Activated naive CD8-positive, alpha-beta T cell (primary cell): ENCODE data around the gene CFAP45.

Experiments
- H3K27ac Mint-ChIP-seq: one replicate; pipeline ENCODE4 v1.8.0; 2021; ENCODE audit warnings: mixed read lengths
- H3K27me3 Mint-ChIP-seq: one replicate; pipeline ENCODE4 v1.8.0; 2021; ENCODE audit warnings: mixed read lengths
- H3K36me3 Mint-ChIP-seq: one replicate; pipeline ENCODE4 v1.8.0; 2021; ENCODE audit warnings: mixed read lengths
- H3K4me1 Mint-ChIP-seq: one replicate; pipeline ENCODE4 v1.8.0; 2021; ENCODE audit warnings: low read depth, mixed read lengths
- H3K4me3 Mint-ChIP-seq: one replicate; pipeline ENCODE4 v1.8.0; 2021; ENCODE audit warnings: mild to moderate bottlenecking, mixed read lengths
- H3K9me3 Mint-ChIP-seq: one replicate; pipeline ENCODE4 v1.8.0; 2021; ENCODE audit warnings: low read depth, mixed read lengths

Gene CFAP45

DNA sequence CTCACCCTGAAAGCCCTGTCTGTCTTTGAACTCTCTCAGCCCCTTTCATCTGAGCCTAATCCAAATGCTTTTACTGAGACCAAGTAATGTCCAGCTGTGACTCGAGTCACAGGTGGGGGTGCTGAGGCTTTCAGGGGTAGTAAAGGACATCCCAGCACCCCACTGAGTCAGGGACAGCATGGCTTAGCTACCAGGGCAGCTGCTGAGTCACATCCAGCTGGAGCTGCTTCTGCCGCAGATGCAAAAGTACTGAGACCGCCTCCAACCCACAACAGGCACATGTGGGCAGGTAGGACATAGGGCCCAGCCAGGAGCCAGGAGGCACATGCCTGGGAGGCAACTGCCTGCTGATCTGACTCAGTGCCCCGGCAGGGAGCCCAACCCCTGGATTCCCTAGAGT is 30.8 kb downstream of the CFAP45 start:
- peaks cover 20% of the 10 kb centered on the region for H3K4me1 Mint-ChIP-seq
- H3K36me3 Mint-ChIP-seq: no peaks in the 10 kb centered on the region
- H3K27ac Mint-ChIP-seq: no peak overlapping the region
- H3K27me3 Mint-ChIP-seq: peaks cover 1% of the 10 kb centered on the region
- no peak overlapping the region for H3K4me3 Mint-ChIP-seq
- no peaks in the 10 kb centered on the region for H3K9me3 Mint-ChIP-seq

DNA sequence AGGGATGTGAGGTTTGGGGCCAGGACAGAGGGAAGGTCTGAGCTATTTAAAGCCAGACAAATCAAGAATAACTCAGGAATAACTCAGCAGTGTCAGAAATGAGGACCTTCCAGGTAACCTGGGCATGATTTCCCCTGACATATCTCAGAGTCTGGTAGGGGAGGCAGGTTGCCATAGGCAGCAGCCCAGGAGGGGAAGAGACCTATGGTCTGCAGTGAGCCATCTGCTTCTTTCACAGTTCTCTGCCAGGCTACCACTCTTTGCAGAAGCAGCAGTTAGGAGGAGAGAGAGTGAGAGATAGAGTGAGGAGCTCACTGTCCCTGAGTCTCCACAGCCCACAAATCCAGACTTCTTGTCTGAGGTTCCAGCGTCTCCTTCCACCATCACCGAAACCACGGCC is 31.2 kb downstream of the CFAP45 start:
- H3K27ac Mint-ChIP-seq: no peak overlapping the region
- peaks cover 20% of the 10 kb centered on the region for H3K4me1 Mint-ChIP-seq
- no peaks in the 10 kb centered on the region for H3K27me3 Mint-ChIP-seq
- no peak overlapping the region for H3K4me3 Mint-ChIP-seq
- H3K36me3 Mint-ChIP-seq: no peaks in the 10 kb centered on the region
- no peaks in the 10 kb centered on the region for H3K9me3 Mint-ChIP-seq

DNA sequence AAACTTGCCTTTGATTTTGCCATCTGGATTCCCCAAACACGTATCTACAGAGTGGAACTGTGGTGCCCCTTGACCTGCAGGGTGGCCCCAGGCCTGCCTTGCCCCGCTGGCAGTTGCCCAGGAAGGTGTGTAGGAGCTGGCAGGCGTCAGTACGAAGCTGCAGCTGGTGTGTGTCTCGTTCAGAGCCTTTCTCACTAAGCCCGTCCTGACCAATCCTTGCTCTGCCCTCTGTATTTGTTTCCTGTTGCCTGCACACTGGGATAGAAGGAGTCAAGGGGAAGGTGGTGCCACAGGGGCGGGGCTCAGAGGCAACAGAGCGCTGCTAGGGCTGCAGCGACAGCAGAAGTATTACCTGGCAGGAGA is 32.3 kb downstream of the CFAP45 start:
- no peak overlapping the region for H3K27ac Mint-ChIP-seq
- H3K4me3 Mint-ChIP-seq: no peak overlapping the region
- H3K9me3 Mint-ChIP-seq: no peaks in the 10 kb centered on the region
- no peaks in the 10 kb centered on the region for H3K27me3 Mint-ChIP-seq
- peaks cover 20% of the 10 kb centered on the region for H3K4me1 Mint-ChIP-seq
- H3K36me3 Mint-ChIP-seq: no peaks in the 10 kb centered on the region

DNA sequence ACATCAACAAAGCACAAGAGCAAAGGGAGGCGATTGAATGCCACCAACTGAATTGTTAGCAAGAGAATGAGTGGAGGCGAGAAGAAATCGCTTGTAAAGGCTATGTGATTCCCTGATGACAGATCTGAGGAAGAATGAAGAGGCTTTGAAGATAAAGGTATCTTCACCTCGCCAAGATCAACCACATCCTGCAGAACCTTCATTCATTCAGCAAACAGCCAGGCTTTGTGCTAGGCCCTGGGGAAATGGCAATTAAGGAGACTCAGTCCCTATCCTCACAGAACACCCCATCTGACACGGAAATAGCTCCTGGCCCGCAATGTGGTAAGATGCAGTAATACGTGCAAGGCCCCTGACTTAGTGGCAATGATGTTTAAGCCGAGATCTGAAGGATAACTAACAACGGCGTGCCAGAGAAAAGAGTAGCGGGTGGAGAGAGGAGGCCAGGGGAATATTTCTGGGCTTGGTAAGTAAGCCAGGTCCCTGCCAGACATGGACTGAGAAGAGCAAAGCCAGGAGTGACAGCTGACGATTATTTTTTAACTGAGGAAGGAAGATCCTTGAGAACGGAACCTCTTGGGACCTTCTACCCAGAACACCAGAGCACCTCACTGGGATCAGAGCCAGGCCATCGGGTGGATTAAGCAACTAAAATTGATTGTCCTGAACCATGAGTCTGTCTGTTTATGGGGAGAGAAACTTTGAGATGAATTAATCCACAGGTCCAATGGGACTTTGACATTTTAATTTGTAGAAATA is 32.9 kb downstream of the CFAP45 start:
- no peaks in the 10 kb centered on the region for H3K36me3 Mint-ChIP-seq
- H3K4me3 Mint-ChIP-seq: no peak overlapping the region
- peaks cover 20% of the 10 kb centered on the region for H3K4me1 Mint-ChIP-seq
- H3K27ac Mint-ChIP-seq: no peak overlapping the region
- H3K9me3 Mint-ChIP-seq: no peaks in the 10 kb centered on the region
- H3K27me3 Mint-ChIP-seq: no peaks in the 10 kb centered on the region

DNA sequence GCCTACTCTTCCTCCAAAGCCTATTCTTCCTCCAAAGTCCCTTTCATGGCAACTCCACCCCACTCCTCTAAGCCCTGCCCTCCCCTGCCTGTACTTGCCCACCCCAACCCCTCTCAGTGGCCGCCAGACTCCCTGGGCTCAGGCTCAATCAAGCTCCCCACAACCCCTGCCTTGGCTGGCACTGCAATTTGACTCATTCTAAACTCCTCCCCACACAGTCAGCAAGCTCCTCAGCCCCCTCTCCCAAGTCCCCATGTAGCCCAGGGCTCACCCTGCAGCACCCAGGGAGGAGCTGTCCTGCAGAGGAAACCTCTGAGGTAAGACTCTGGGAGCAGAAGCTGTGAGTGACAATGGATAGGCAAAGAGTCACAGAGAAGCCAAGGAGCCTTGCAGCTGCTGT is 33.9 kb downstream of the CFAP45 start:
- Mint-ChIP-seq H3K4me3 (no peak overlapping the region), H3K36me3 (no peaks in the 10 kb centered on the region), H3K27ac (no peak overlapping the region)

DNA sequence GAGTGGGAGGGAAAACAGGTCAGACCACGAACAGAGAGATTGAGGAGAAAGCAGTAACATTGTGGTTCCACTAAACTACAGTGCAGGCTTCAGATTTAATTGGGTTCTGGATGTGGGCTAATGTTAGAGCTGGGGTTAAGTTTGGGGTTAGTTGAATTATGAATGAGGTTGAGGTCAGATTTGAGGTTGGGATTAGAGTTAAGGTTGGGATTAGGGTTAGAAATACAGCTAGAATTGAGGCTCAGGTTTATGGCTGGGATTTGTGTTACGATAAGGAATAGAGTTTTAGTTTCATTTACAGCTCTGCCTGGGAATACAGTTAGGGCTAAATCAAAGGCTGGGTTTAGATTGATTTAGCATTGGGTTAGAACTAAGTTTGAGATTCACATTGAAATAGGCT is 35.7 kb downstream of the CFAP45 start:
- Mint-ChIP-seq H3K27ac (no peak overlapping the region), H3K4me3 (no peak overlapping the region), H3K9me3 (no peaks in the 10 kb centered on the region), H3K27me3 (no peaks in the 10 kb centered on the region), H3K4me1 (peaks cover 16% of the 10 kb centered on the region), H3K36me3 (no peaks in the 10 kb centered on the region)

More for the DNA sequence above, 33.9 kb downstream of the CFAP45 start:
- H3K27me3 Mint-ChIP-seq: no peaks in the 10 kb centered on the region
- H3K4me1 Mint-ChIP-seq: peaks cover 20% of the 10 kb centered on the region
- no peaks in the 10 kb centered on the region for H3K9me3 Mint-ChIP-seq

DNA sequence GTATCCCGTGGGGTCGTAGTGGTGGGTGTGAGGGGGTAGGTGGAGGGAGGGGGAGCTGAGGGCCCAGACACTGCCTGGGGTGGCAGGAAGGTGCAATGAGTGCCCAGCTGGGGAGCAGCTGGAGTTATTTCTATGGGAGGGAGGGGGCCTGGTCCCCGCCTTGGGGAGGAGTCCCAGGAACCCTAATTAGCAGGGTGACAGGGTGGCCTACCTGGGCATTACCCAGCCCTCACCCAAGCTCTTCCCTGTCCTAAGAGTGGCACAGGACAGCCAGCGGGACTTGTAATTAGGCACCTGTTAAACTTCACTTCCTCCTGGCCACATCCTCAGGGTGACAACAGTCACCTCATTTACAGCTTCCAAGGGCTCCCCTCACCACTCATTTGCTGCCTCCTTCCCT is 37.4 kb downstream of the CFAP45 start, which contains the start of gene VSIG8:
TSS of gene VSIG8 (minus strand) at position 101 of the 400 bp plus-strand sequence. CDS start 136 bp downstream, outside the sequence.
- peaks cover 12% of the 10 kb centered on the region for H3K4me1 Mint-ChIP-seq
- H3K27me3 Mint-ChIP-seq: no peaks in the 10 kb centered on the region
- no peak within 1 kb of the TSS for H3K27ac Mint-ChIP-seq
- no peaks in the 10 kb centered on the region for H3K9me3 Mint-ChIP-seq
- H3K36me3 Mint-ChIP-seq: no peaks in the 10 kb centered on the region
- no peak within 1 kb of the TSS for H3K4me3 Mint-ChIP-seq

DNA sequence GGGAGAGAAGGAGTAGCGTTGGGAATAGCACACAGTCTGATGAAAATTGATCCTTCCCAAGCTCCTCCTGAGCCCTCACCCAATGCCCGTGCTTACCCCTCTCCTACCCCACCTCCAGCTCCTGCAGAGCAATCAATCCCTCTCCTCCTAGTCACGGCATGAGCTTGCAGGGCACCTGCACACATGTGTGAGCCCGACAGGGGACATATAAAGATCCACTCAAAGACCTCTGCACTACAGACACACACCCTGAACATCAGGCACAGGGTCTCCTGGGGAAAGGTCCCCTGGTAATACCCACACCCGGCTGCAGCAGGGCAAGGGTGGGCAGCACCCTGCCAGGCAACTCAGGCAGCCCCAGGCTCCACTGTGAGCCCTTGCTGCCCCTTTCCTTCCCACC is 37.9 kb downstream of the CFAP45 start:
- H3K27me3 Mint-ChIP-seq: no peaks in the 10 kb centered on the region
- no peak overlapping the region for H3K27ac Mint-ChIP-seq
- no peak overlapping the region for H3K4me3 Mint-ChIP-seq
- H3K4me1 Mint-ChIP-seq: peaks cover 9% of the 10 kb centered on the region
- no peaks in the 10 kb centered on the region for H3K9me3 Mint-ChIP-seq
- H3K36me3 Mint-ChIP-seq: no peaks in the 10 kb centered on the region

DNA sequence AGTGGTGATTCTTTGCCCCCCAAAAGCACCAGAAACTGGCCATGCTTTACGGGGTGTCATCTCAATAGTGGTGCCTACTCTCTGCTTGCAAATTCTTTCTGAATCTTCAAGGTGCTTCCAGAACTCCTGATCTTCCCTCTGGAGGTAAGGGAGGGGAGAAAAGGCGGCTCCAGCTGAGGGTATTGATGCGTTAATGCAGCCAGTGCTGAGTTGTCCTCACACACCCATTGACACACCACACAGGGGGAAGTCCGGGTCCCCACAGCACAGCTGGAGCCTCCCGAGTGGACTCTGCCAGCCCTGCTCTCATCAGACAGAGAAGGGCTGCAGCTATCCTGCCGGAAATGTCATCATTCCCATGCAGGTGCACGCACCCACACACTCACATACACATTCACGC is 38.7 kb downstream of the CFAP45 start:
- Mint-ChIP-seq H3K9me3 (no peaks in the 10 kb centered on the region), H3K27me3 (no peaks in the 10 kb centered on the region), H3K27ac (no peak overlapping the region), H3K4me3 (no peak overlapping the region), H3K36me3 (no peaks in the 10 kb centered on the region), H3K4me1 (peaks cover 5% of the 10 kb centered on the region)

DNA sequence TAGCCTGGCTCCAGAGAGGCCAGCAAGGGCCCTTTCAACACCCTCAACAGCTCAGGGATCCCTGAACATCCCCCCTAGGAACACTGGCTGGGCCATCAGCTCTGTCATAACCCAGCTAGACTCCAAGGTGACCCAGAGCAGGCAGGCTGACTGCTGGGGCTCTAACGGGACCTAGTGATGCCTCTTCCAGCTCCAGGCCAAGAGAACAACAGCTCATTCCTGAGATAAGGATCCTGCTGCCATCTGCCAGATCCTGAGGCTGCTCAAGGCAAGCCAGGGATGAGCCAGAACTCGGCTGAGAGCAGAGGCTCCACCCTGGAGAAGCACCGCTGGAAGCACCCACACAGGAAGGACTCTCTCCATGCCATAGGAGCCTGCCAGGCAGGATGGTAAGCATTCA is 39.5 kb downstream of the CFAP45 start:
- no peaks in the 10 kb centered on the region for H3K9me3 Mint-ChIP-seq
- H3K4me1 Mint-ChIP-seq: peaks cover 5% of the 10 kb centered on the region
- H3K27ac Mint-ChIP-seq: no peak overlapping the region
- H3K4me3 Mint-ChIP-seq: no peak overlapping the region
- no peaks in the 10 kb centered on the region for H3K36me3 Mint-ChIP-seq
- H3K27me3 Mint-ChIP-seq: no peaks in the 10 kb centered on the region

DNA sequence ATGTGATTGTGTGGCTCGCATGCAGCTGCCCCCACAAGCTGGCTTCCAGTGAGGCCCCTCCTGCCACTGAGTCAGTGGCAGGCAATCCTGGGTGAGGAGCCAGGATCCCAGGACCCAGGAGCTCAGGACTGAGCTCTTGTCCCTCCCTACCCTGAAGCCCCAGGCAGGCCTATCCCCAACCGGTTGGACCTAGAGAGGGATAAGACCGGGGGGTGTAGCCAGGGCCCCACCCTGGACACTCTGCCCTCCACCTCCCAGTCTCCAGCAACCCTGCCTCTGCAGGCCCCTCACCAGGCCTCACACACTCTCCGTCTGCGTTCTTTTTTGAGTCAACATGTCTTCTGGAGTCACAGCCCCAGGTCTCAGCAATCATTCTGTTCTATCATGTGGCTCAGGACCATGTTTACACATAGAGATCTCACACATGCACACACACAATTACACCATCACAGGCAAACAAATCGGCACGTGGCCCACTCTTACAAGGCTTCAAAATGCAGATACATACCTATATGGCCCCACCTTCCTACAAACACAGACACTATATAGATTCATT is 40.1 kb downstream of the CFAP45 start:
- Mint-ChIP-seq H3K4me1 (peaks cover 10% of the 10 kb centered on the region), H3K27me3 (no peaks in the 10 kb centered on the region), H3K36me3 (no peaks in the 10 kb centered on the region), H3K4me3 (no peak overlapping the region), H3K9me3 (no peaks in the 10 kb centered on the region), H3K27ac (no peak overlapping the region)

DNA sequence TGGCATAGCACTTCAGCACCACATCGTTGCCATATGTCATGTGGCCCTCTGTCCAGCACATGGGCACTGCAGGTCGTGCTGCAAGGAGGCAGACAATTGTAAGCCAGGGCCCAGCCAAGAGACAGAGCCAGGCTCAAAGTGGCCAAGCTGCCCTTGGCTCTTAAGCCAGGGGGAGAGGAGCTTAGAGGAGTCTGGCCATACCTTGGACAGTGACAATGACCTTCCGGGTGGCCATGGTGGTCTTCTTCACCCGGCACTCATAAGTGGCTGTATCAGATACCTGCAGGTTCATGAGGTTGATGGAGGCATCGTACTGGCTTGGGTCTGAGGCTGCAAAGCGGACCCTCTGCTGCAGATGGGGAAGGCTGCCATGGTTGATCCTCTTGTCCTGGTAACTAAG is 42.1 kb downstream of the CFAP45 start:
- Mint-ChIP-seq H3K27ac (no peak overlapping the region), H3K4me3 (no peak overlapping the region)

DNA sequence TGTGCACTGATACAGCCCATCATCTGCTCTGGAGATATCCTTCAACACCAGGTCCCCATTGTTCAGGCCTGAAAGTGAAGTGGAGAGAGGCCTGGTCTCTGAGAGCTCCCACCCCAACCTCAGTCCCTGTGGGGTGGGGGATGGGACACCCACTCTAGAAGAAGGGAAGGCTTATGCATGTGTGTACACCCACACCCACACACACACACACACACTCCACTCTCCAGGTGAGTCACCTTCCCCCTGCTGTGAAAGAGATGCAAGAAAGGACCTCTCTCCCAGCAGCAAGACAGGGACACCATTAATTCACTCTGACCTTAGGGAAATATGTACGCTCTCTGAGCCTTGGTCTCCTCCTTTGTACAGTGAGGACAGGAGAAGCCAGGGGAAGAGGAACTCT is 43.4 kb downstream of the CFAP45 start:
- no peaks in the 10 kb centered on the region for H3K9me3 Mint-ChIP-seq
- H3K27me3 Mint-ChIP-seq: no peaks in the 10 kb centered on the region
- no peaks in the 10 kb centered on the region for H3K36me3 Mint-ChIP-seq
- H3K27ac Mint-ChIP-seq: no peak overlapping the region
- H3K4me1 Mint-ChIP-seq: peaks cover 22% of the 10 kb centered on the region
- H3K4me3 Mint-ChIP-seq: peak overlapping the region; percentile 44

More for the DNA sequence above, 42.1 kb downstream of the CFAP45 start:
- H3K4me1 Mint-ChIP-seq: peaks cover 21% of the 10 kb centered on the region
- H3K9me3 Mint-ChIP-seq: no peaks in the 10 kb centered on the region
- no peaks in the 10 kb centered on the region for H3K36me3 Mint-ChIP-seq
- no peaks in the 10 kb centered on the region for H3K27me3 Mint-ChIP-seq

DNA sequence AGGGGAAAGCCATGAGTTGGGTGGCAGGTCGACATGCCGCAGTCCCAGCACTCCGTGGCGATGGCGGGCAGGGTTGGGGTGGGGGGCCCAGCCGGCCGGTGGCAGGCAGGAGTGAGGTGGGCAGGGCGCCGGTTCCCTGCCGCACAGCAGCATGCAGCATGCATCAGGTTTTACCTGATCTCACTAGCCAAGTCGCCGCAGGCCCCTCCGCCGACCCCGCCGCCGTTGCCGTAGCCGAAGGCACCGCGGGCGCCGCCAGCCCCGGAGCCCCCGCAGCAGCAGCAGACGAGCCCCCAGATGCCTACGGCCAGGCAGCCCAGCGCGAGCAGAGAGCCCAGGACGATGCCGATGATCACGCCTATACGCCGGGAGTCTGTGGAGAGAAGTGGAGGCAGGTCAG is 44.3 kb downstream of the CFAP45 start:
- H3K4me1 Mint-ChIP-seq: peaks cover 23% of the 10 kb centered on the region
- peak overlapping the region; percentile 84 for H3K4me3 Mint-ChIP-seq
- no peak overlapping the region for H3K27ac Mint-ChIP-seq
- no peaks in the 10 kb centered on the region for H3K9me3 Mint-ChIP-seq
- no peaks in the 10 kb centered on the region for H3K27me3 Mint-ChIP-seq
- H3K36me3 Mint-ChIP-seq: no peaks in the 10 kb centered on the region

DNA sequence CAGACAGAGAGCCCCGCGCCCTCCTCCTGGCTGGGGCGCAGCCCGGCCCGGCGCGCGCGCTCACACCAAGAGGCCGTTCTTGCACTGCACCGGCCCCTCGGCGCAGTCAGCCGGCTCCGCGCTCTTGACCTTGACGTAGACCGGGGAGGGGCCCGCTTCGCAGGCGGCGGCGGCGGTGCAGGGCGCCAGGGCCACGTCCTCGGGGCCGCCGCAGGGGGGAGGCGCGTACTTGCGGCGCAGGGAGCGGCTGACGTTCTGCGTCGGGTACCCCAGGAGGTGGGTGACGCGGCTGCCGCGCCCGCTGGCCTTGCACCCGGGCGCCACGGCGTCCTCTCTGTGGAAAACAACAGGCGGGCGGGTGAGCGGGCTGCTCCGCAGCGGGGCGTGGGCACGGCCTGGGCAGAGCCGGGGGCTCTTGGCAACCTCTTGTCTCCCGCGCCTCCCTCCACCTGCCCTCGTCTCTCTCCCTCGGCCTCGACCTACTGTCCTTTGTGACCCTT is 45.2 kb downstream of the CFAP45 start:
- peak overlapping the region; percentile 31 for H3K27ac Mint-ChIP-seq
- no peaks in the 10 kb centered on the region for H3K9me3 Mint-ChIP-seq
- H3K36me3 Mint-ChIP-seq: no peaks in the 10 kb centered on the region

More for the DNA sequence above, 45.2 kb downstream of the CFAP45 start:
- Mint-ChIP-seq H3K4me1 (peaks cover 23% of the 10 kb centered on the region), H3K27me3 (no peaks in the 10 kb centered on the region), H3K4me3 (peak overlapping the region; percentile 87)
